GM12878 (cell line): ENCODE data around the gene CR2. TPM values are rescaled to one million over a fixed set of nuclear protein-coding genes. Genes with fewer than 3 reads are reported as not detected.

Experiments
- ATAC-seq: fragments of 200-7000 bp; cut with Tn5 transposase; 3 replicates; pipeline ENCODE4 v1.9.1; 2020; ENCODE audit warnings: mild to moderate bottlenecking, moderate library complexity
- BruUV-seq: library from RNA; stranded (reverse); fragments of 400-500 nt; replicated peaks from 2 replicates; lab custom pipeline; 2021; lab: Mats Ljungman, UMichigan
- CTCF ChIA-PET: fragments of 300-600 bp; sonication (Branson Sonifier 250); formaldehyde crosslinking; extraction: SDS; loops from one replicate; lab custom pipeline; 2021; ENCODE audit warnings: inconsistent platforms; lab: Yijun Ruan, JAX
- POLR2A ChIA-PET: fragments of 350-600 bp; formaldehyde crosslinking; extraction: SDS; loops from one replicate; lab custom pipeline; 2021; ENCODE audit warnings: inconsistent platforms; lab: Charles Lee
- RAD21 ChIA-PET: fragments of 300-600 bp; sonication (Branson Sonifier 250); formaldehyde crosslinking; loops from one replicate; lab custom pipeline; 2023; ENCODE audit warnings: antibody characterized with exemption; ENCODE audit not compliant: unreplicated experiment; lab: Charles Lee
- SMC1A ChIA-PET: fragments of 300-600 bp; sonication (Branson Sonifier 250); formaldehyde crosslinking; loops from one replicate; lab custom pipeline; 2023; ENCODE audit not compliant: unreplicated experiment, uncharacterized antibody; lab: Charles Lee
- DNase-seq: peaks from one replicate; pipeline ENCODE4 v3.0.0-alpha.2; 2011; ENCODE audit warnings: low read depth, low spot score
- FAIRE-seq: peaks from 3 replicates; lab custom pipeline; 2011; peaks lifted over from hg19 to GRCh38; lab: Jason Lieb, UNC
- H2AFZ ChIP-seq: 2 replicates; pipeline ENCODE4 v1.6.0; 2011; ENCODE audit warnings: low read depth, low read length, control low read depth; ENCODE audit not compliant: control insufficient read depth
- H3K27ac ChIP-seq: 2 replicates; pipeline ENCODE4 v1.5.1; 2011; ENCODE audit warnings: control low read depth; ENCODE audit not compliant: control insufficient read depth, insufficient read depth
- H3K27me3 ChIP-seq, 2 experiments: replicated peaks in 1 of 2; 2 replicates each; pipeline versions ENCODE4 v1.6.0 to v1.6.1; 2011; ENCODE audit warnings: low read length in 1 of 2; ENCODE audit not compliant: control insufficient read depth in 2 of 2, insufficient read depth in 2 of 2
- H3K36me3 ChIP-seq, 2 experiments: 2 replicates each; pipeline ENCODE4 v1.5.1; 2011; ENCODE audit warnings: low read length in 1 of 2; ENCODE audit not compliant: control insufficient read depth in 2 of 2, insufficient read depth in 2 of 2
- H3K4me1 ChIP-seq: 2 replicates; pipeline ENCODE4 v1.6.1; 2011; ENCODE audit warnings: mild to moderate bottlenecking, low read length, moderate library complexity, mixed read lengths; ENCODE audit not compliant: control insufficient read depth, insufficient read depth
- H3K4me2 ChIP-seq: 2 replicates; pipeline ENCODE4 v1.6.0; 2011; ENCODE audit warnings: control low read depth; ENCODE audit not compliant: control insufficient read depth, insufficient read depth
- H3K4me3 ChIP-seq: fragments of 200-600 bp; sonication (generic); 2 replicates; pipeline ENCODE4 v1.5.1; 2016
- H3K79me2 ChIP-seq: 2 replicates; pipeline ENCODE4 v1.6.0; 2011; ENCODE audit warnings: low read length; ENCODE audit not compliant: control insufficient read depth, insufficient read depth
- H3K9ac ChIP-seq: 2 replicates; pipeline ENCODE4 v1.8.0; 2011; ENCODE audit warnings: low read length, control low read depth, mixed read lengths; ENCODE audit not compliant: control insufficient read depth, insufficient read depth
- H3K9me3 ChIP-seq: replicated peaks from 3 replicates; pipeline ENCODE4 v1.5.1; 2011; ENCODE audit warnings: mild to moderate bottlenecking, low read length; ENCODE audit not compliant: control insufficient read depth, insufficient read depth
- H4K20me1 ChIP-seq: 2 replicates; pipeline ENCODE4 v1.6.0; 2011; ENCODE audit not compliant: control insufficient read depth, insufficient read depth
- IKZF2 ChIP-seq, 2 experiments: fragments of 450-650 bp; IDR thresholded peaks; 2 replicates each; pipeline ENCODE4 v1.6.1; 2017; ENCODE audit warnings: mild to moderate bottlenecking in 2 of 2, moderate library complexity in 2 of 2
- RAD51 ChIP-seq: fragments of 450-650 bp; IDR thresholded peaks from 2 replicates; pipeline ENCODE4 v1.6.1; 2016; ENCODE audit warnings: moderate library complexity, mild to moderate bottlenecking, inconsistent platforms
- SMC3 ChIP-seq: IDR thresholded peaks from 2 replicates; pipeline ENCODE4 v1.6.1; 2011; ENCODE audit warnings: low read length, improper control_type of control experiment, borderline replicate concordance
- SPI1 ChIP-seq: IDR thresholded peaks from 2 replicates; pipeline ENCODE4 v1.6.1; 2011; ENCODE audit warnings: low read depth, mild to moderate bottlenecking, low read length, moderate library complexity, borderline replicate concordance; ENCODE audit not compliant: insufficient read depth
- WGBS: methylation state at CpG from one replicate; pipeline ENCODE4 v1.1.6; 2016; ENCODE audit warnings: low lambda C conversion rate; ENCODE audit not compliant: insufficient replicate concordance, insufficient coverage; ENCODE audit errors: missing lambda C conversion rate; 5-methylcytosine and 5-hydroxymethylcytosine counted together
- in situ Hi-C: fragments of 300-500 bp; cut with MboI; formaldehyde crosslinking; loops from 9 replicates; pipeline ENCODE4 v1.14.3; 2018; ENCODE audit warnings: mixed read lengths
- intact Hi-C: fragments of 100-400 bp; cut with micrococcal nuclease; formaldehyde crosslinking; loops from one replicate; pipeline ENCODE4 v1.14.2; 2022; ENCODE audit not compliant: unreplicated experiment
- polyA plus RNA-seq, 11 experiments: library from polyadenylated mRNA; depleted of rRNA in 4 of 11; unstranded in 6 of 11; stranded (reverse) in 5 of 11; fragments of >200 nt; fragmentation: Nextera tagmentation in 4 of 11; fragmentation: Illumina TruSeq in 1 of 11; extraction: Ambion mirVana in 4 of 11; extraction: Trizol in 1 of 11; gene quantifications; 1 replicate in 1 of 11; 2 replicates in 10 of 11; pipeline versions ENCODE4 v1.2.1 to v1.2.3, GENCODE V29; 2011 to 2016; ENCODE audit warnings: inconsistent platforms in 2 of 11, missing spikeins in 2 of 11, low read depth in 1 of 11
- total RNA-seq, 4 experiments: library from RNA; depleted of rRNA in 3 of 4; stranded (reverse); fragments of >200 nt in 3 of 4; fragmentation: Illumina TruSeq in 1 of 4; extraction: Trizol in 1 of 4; gene quantifications; 2 replicates each; pipeline versions ENCODE4 v1.2.1 to v1.2.3, GENCODE V29; 2013 to 2021
- TF ChIP-seq, protein P1 (sequence below): fragments of 450-650 bp; IDR thresholded peaks from 2 replicates; pipeline ENCODE4 v1.6.1; 2016; ENCODE audit warnings: mild to moderate bottlenecking
- TF ChIP-seq, protein P2 (sequence below): fragments of 450-650 bp; IDR thresholded peaks from 2 replicates; pipeline ENCODE4 v1.6.1; 2017; ENCODE audit warnings: mild to moderate bottlenecking, moderate library complexity
- TF ChIP-seq, protein P3 (sequence below): fragments of 450-650 bp; formaldehyde crosslinking; IDR thresholded peaks from 2 replicates; pipeline ENCODE4 v1.4.0; 2022; ENCODE audit warnings: mild to moderate bottlenecking, moderate library complexity

The CR2 gene
- total and polyA plus RNA-seq, 10 of the 15 experiments (the other 5 are each of a cell fraction or from before 2014, with no cell fraction given): 2.2 to 72.8 (median 50.6) TPM

DNA sequence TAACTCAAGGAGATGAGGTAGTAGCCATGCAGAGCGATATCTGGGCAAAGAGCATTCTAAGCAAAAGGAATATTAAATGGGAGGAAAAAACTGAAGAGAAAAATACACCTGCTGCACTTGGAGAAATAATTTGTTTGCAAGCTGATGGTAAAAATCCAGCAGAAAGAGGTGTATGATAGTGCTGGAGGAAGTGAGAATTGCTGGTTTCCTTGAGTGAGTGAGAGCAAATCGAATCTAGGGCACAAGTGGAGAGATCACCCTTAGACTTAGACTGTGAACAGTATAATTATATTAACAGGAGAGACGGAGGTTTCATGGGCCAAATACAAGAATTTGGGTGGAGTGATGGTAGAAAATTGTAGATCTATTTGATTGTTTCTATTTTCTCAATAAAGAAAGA is 39.1 kb downstream of the CR2 start:
- ChIA-PET CTCF (interaction anchor here (1.0 to 2.0 kb wide), 2 partner anchors 39 to 88 kb away, joined by 4 to 8 read pairs; partner anchors contain the start of gene CR2), SMC1A (interaction anchor here (0.7 to 1.3 kb wide), 2 partner anchors 48 to 422 kb away, joined by 3 read pairs; no protein-coding TSS in a partner anchor), POLR2A (no interaction called here), RAD21 (no interaction called here)
- TF ChIP-seq SPI1: peak; percentile 56; the same call in 1 of the 2 replicates
- TF ChIP-seq, protein P1, sequence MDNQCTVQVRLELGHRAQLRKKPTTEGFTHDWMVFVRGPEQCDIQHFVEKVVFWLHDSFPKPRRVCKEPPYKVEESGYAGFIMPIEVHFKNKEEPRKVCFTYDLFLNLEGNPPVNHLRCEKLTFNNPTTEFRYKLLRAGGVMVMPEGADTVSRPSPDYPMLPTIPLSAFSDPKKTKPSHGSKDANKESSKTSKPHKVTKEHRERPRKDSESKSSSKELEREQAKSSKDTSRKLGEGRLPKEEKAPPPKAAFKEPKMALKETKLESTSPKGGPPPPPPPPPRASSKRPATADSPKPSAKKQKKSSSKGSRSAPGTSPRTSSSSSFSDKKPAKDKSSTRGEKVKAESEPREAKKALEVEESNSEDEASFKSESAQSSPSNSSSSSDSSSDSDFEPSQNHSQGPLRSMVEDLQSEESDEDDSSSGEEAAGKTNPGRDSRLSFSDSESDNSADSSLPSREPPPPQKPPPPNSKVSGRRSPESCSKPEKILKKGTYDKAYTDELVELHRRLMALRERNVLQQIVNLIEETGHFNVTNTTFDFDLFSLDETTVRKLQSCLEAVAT: no peak
- no peak for TF ChIP-seq IKZF2 (IDR thresholded peaks at IDR 0.05)
- H3K4me3 ChIP-seq: no peak overlapping the region
- no peak overlapping the region for H3K9ac ChIP-seq
- H3K9me3 ChIP-seq: no peaks in the 10 kb centered on the region
- BruUV-seq: no TSS peak
- no peaks in the 10 kb centered on the region for H4K20me1 ChIP-seq
- H3K4me2 ChIP-seq: no peak overlapping the region
- peaks cover 6% of the 10 kb centered on the region for H3K4me1 ChIP-seq
- FAIRE-seq (no peak), ATAC-seq (no peak), DNase-seq (no peak)
- 32% methylated on average over 3 of the region's 3 CpGs for WGBS
- intact Hi-C loops (loop anchor here (10.0 kb wide), 1 partner anchor 168 kb away; the partner anchor contains the start of gene CD55), in situ Hi-C loops (no loop called here)
- H3K36me3 ChIP-seq: no peaks in the 10 kb centered on the region
- H3K27ac ChIP-seq: no peak overlapping the region
- H3K27me3 ChIP-seq: no peaks in the 10 kb centered on the region
- H2AFZ ChIP-seq: no peak overlapping the region
- H3K79me2 ChIP-seq: peaks cover 6% of the 10 kb centered on the region

DNA sequence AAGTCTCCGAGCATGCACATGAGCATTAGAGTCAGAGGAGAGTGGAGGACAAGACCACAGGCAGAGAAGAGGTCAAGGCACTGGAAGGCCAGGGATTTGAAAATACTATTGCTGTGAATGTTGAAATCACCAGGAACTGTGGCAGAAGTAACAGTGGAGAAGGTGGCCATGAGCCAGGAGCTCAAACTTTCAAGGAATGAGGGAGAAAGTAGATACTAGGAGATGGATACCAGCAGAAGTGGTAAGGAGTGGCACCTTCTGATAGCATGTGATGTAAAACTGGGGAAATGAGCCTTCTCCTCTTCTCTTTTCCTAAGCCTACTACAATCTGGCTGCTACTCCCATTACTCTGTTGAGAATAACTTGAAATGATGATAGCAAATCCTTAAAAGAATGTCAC is 40.0 kb downstream of the CR2 start:
- FAIRE-seq: no peak
- TF ChIP-seq RAD51 (no peak), SMC3 (no peak)
- TF ChIP-seq, protein P2, sequence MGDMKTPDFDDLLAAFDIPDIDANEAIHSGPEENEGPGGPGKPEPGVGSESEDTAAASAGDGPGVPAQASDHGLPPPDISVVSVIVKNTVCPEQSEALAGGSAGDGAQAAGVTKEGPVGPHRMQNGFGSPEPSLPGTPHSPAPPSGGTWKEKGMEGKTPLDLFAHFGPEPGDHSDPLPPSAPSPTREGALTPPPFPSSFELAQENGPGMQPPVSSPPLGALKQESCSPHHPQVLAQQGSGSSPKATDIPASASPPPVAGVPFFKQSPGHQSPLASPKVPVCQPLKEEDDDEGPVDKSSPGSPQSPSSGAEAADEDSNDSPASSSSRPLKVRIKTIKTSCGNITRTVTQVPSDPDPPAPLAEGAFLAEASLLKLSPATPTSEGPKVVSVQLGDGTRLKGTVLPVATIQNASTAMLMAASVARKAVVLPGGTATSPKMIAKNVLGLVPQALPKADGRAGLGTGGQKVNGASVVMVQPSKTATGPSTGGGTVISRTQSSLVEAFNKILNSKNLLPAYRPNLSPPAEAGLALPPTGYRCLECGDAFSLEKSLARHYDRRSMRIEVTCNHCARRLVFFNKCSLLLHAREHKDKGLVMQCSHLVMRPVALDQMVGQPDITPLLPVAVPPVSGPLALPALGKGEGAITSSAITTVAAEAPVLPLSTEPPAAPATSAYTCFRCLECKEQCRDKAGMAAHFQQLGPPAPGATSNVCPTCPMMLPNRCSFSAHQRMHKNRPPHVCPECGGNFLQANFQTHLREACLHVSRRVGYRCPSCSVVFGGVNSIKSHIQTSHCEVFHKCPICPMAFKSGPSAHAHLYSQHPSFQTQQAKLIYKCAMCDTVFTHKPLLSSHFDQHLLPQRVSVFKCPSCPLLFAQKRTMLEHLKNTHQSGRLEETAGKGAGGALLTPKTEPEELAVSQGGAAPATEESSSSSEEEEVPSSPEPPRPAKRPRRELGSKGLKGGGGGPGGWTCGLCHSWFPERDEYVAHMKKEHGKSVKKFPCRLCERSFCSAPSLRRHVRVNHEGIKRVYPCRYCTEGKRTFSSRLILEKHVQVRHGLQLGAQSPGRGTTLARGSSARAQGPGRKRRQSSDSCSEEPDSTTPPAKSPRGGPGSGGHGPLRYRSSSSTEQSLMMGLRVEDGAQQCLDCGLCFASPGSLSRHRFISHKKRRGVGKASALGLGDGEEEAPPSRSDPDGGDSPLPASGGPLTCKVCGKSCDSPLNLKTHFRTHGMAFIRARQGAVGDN: no peak
- TF ChIP-seq, protein P3, sequence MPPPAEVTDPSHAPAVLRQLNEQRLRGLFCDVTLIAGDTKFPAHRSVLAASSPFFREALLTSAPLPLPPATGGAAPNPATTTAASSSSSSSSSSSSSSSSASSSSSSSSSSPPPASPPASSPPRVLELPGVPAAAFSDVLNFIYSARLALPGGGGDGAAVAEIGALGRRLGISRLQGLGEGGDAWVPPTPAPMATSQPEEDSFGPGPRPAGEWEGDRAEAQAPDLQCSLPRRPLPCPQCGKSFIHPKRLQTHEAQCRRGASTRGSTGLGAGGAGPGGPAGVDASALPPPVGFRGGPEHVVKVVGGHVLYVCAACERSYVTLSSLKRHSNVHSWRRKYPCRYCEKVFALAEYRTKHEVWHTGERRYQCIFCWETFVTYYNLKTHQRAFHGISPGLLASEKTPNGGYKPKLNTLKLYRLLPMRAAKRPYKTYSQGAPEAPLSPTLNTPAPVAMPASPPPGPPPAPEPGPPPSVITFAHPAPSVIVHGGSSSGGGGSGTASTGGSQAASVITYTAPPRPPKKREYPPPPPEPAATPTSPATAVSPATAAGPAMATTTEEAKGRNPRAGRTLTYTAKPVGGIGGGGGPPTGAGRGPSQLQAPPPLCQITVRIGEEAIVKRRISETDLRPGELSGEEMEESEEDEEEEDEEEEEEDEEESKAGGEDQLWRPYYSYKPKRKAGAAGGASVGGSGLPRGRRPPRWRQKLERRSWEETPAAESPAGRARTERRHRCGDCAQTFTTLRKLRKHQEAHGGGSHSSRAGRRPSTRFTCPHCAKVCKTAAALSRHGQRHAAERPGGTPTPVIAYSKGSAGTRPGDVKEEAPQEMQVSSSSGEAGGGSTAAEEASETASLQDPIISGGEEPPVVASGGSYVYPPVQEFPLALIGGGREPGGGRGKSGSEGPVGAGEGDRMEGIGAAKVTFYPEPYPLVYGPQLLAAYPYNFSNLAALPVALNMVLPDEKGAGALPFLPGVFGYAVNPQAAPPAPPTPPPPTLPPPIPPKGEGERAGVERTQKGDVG: no peak

More for the DNA sequence above, 40.0 kb downstream of the CR2 start:
- Histone ChIP-seq H3K4me1 (peaks cover 6% of the 10 kb centered on the region), H2AFZ (no peak overlapping the region), H3K4me3 (no peak overlapping the region), H3K9ac (no peak overlapping the region), H4K20me1 (no peaks in the 10 kb centered on the region), H3K4me2 (no peak overlapping the region), H3K27ac (no peak overlapping the region), H3K36me3 (no peaks in the 10 kb centered on the region), H3K27me3 (no peaks in the 10 kb centered on the region), H3K79me2 (peaks cover 6% of the 10 kb centered on the region), H3K9me3 (no peaks in the 10 kb centered on the region)
- intact Hi-C loops: loop anchor here (10.0 kb wide), 1 partner anchor 169 kb away; the partner anchor contains the start of gene CD55
- RAD21 ChIA-PET: no interaction called here
- SMC1A ChIA-PET: interaction anchor here (0.6 kb wide), 1 partner anchor 27 kb away, joined by 3 read pairs; no protein-coding TSS in a partner anchor
- in situ Hi-C loops: no loop called here
- POLR2A ChIA-PET: no interaction called here
- CTCF ChIA-PET: interaction anchor here (0.7 kb wide), 1 partner anchor 83 kb away, joined by 3 read pairs; no protein-coding TSS in a partner anchor
- no peak for DNase-seq
- no TSS peak for BruUV-seq
- WGBS: 100% methylated on average over 1 of the region's 1 CpG
- no peak for ATAC-seq
